Measurements from ENCODE around the gene MLPH.

DNA sequence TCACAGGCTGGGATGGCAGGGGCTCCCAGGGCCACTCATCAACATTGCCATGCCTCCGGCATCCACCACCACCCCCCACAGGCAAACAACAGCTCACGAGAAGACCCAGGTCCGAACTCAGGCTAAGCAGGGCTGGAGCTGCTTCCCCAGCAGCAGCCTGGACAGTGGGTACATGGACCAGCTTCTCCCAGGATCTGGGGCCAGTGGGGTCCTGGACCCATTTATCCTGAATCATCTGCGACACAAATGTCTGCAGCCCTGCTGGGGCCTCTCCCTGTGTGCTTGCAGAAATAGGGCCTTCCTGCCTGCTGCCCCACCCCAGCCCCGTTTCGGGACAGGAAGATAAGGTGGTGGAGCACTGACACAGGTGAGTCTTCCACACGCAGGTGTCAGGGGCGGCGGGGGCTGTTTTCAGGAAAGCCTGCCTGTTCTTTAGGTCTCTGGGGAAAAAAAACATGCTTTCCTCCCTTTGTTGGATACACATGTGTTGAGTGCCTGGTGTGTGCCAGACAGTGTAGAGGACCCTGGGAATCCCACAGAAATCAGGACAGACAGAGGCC lies 83.8 kb downstream of the MLPH start:
- no peak for TF ChIP-seq POLR2A (IDR thresholded peaks at IDR 0.05; ENCODE audit: low read depth)
- TF ChIP-seq, protein P1, sequence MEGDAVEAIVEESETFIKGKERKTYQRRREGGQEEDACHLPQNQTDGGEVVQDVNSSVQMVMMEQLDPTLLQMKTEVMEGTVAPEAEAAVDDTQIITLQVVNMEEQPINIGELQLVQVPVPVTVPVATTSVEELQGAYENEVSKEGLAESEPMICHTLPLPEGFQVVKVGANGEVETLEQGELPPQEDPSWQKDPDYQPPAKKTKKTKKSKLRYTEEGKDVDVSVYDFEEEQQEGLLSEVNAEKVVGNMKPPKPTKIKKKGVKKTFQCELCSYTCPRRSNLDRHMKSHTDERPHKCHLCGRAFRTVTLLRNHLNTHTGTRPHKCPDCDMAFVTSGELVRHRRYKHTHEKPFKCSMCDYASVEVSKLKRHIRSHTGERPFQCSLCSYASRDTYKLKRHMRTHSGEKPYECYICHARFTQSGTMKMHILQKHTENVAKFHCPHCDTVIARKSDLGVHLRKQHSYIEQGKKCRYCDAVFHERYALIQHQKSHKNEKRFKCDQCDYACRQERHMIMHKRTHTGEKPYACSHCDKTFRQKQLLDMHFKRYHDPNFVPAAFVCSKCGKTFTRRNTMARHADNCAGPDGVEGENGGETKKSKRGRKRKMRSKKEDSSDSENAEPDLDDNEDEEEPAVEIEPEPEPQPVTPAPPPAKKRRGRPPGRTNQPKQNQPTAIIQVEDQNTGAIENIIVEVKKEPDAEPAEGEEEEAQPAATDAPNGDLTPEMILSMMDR (IDR thresholded peaks at IDR 0.05): no peak
- TF ChIP-seq EP300 (IDR thresholded peaks at IDR 0.05): no peak
